Measurements from ENCODE around the gene ZNF32.
A peak's percentile ranks its signal among the peaks of the same experiment; 100 is the strongest.

The ZNF32 gene

DNA sequence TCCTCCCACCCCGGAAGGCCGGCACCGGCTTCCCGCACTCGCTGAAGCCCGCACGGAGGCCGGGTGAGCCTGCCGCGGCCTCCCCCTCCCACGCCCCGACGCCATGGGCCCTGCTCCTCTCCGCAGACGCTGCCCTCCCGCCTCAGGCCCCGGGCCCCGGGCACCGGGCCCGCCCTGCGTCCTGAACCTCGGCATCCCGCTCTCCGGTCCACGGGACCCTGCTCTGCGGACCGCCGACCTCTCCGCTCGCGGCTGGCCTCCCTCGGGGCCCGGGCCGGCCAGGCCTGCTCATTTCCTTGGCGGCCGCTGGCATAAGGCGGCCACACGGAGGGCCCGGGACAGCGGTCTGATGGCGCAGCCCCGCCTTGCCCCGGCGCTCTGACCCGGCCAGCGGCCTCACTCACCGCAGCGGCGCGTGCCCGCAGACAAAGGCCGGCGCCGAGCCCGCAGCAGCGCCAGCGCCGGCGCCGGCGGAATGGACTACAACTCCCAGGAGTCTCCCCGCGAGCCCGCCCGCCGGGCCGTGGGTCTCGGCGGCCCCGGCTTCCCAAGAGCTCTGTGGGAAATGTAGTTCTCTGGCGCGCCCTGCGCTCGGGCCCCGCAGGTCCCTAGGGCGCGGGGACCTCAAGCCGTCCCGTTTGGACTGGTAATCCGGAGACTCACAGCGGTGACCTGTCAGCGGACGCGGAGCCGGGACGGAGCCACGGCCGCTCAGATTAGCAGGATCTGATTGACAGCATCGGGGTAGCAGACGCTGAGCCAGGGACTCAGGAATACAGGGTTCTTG lies at the start of gene ZNF32:
Gene ZNF32, minus strand, starts transcription at position 484 of the 787 bp plus-strand sequence. CDS start 2,748 bp downstream, outside the sequence.
- DNase-seq = peak; percentile 74

GRCh38 chr10:43698156-43698555 lies 49.5 kb upstream of the ZNF32 start:
- DNase-seq = no peak

DNA sequence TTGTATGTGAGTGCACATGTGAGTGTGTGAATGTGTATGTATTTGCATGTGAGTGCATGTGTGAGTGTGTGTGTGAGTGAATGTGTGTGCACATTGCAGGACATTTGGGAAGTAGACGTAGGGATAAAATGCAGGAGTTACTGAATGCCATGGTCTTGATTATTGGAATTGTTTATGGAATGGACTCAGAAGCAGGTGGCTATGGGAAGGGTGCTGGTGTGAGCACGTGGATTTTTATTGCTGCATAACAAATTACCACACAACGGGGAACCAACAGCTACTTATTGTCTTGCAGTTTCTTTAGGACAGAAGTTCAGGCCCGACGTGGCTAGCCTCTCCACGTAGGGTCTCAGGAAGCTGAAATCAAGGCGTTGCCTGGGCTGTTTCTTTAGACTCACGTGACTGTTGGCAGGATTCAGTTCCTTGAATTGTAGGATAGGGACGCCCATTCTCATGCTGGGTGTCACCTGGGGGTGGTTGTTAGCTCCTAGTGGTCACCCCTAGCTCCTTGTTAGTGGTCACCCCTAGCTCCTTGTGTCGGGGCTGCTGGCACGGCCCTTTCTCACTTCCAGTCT lies 48.3 kb upstream of the ZNF32 start:
- no peak for DNase-seq

GRCh38 chr10:43695730-43696129 lies 47.0 kb upstream of the ZNF32 start:
- no peak for DNase-seq

- no peak for DNase-seq
Measured at GRCh38 chr10:43695321-43695720, 46.6 kb upstream of the ZNF32 start.

DNA sequence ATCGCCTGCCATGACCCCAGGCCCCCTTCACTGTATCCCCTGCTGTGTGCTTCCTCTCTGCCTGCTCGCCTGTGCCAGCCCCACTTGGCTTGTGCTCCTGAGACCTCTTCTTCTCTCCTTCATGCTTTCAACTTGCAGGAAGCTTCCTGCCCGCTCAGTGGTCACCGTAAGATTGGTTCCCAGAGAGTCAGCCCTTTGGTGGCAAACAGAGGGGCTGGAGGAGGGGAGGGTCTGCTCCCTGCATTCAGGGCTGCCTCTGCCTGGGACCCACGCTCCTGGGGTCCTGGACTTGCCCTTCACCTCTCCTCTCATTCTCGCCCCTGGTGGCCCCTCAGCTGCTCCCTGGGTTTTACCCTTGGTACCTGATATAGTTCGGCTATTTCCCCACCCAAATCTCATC lies 45.8 kb upstream of the ZNF32 start:
- DNase-seq = no peak

- no peak for DNase-seq
Measured at GRCh38 chr10:43693602-43694001, 44.9 kb upstream of the ZNF32 start.

DNA sequence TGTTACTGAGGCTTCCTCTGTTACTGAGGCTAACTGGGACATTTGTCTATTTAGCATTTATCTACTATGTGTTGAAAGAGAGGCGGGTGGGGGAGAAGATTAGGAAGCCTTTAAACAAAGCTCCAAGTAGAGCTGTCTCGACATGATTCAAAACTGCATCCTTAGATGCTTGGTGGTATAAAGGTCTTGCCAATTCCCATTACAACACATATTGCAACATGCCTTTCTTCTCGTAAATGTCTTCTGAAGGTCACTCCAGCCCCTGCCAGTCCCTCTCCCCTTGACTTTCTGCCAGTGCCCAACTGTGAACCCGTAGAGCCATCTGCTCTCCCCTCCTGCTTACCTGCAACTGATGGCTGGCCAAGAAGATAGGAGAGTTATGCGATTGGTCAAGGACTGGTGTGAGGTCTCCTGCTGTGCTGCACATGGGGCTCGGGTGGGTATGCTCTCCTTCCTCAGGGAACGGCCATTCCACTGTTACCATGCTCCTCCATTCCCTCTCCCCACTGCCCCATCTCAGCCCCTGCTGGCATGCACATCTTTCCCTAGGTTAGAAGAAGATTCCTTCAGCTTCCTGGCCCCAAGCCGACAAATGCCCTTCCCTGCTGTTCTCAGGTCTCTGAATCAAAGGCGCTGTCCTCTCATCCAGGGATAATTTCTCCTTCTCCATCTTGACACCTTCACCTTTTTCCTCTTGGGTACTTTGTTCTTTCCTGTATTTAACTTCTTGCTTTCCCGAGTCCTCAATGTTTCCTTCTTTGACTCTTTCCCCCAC lies 43.6 kb upstream of the ZNF32 start:
- DNase-seq = no peak

DNA sequence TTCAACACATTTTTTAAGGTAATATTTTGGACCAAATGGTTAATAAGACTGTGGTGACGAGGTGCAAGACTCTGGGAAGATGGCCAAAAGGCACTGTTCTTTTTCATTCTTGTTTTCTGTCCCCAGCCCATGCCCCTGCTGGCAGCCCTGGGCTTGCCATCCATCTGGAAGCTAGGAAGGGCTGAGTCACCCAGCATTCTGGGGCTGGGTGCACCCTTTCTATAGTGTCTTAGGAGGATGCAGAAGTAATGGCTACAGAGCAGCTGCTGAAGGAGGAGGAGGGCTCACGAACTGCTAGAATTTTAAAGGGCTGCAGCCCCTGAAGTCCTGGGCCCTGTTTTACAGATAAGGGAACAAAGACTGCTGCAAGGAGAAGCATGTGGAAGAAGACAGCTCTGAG lies 42.8 kb upstream of the ZNF32 start:
- no peak for DNase-seq

DNA sequence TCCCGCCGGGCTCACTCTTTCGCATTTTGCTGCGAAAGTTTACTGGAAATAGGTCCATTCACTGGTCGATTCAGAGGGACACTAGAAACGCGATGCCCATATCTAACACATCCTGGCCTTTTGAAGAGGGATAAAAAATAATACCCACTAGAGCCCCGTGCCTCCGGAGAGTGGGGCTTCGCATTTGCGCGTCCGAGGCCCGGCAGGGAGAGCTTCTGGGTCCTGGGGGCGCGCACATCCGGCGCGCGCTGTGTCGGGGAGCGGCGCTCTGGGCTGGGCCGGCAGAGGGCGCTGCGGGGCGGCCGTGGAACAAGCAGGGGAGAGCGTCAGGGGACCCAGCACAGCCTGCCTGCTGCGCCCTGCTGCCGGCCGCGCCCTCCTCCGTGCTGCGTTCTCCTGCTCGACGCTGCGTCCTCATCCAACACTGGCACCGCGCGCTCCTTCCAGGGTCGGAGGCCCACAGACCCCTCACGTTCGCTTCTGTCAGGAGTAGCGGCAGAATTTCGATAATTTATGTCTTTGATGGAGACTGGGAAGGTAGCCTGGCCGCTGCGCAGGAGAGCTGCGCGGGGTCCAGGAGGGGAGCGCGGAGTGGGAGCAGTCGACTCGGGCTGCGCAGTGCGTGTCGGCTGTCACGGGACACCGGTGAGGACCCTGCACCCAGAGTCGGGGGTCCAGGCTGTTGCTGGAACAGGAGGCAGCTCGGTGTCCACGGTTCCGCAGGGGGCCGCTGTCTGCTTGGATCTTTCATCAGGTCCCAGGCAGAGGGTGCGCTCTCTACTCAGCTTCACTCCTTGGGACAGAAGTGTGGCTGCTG lies 41.5 kb upstream of the ZNF32 start:
- peak; percentile 82 for DNase-seq

- peak; percentile 20 for DNase-seq
Measured at GRCh38 chr10:43689618-43689954, 40.9 kb upstream of the ZNF32 start.

DNA sequence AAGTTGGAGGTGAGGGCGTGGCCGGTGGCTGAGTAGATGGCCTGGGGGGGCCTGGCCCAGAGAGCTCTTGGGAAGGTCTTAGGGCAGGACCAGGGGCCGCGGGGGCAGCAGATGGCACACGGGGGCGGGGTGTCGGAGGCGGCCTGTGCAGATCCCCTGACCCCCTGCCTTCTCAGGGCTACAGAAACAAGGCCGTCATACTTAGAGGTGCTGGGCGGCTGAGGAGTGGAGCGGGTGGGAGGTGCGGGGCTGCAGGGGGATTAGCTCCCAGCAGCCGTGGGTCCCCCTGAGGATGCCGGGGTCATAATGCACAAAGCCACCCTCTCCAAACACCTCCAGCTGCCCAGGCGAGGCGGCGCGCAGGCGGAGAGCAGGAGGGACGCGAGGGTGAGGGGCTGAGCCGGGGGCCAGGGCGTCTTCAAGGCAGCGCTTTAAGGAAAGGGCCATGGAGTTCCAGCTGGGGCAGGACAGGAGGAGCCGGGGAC lies 40.4 kb upstream of the ZNF32 start:
- no peak for DNase-seq

DNA sequence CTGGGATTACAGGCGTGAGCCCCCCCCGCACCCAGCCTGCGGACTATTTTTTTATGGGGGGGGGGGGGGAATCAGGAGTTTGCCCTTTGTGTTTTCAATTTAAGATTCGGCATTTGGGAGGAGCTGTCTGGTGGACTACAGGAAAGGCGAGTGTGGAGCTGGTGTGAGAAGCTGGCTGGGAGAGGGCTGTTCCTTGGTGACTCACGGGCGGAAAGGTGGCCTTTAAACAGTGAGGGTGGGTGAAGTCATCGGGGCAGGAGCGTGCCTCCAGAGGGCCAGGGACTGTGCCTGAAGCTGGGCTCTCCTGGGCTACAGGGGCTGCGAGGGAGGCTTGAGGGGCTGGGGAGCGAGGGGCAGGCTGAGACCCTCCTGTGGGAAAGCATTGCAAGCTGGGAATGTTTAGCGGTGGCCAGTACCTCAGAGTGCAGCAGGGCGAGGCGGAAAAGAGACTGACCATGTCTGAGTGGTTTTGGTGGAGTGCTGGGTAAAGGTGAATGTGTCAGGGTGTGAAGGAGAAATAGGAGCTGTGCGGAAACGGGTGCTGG lies 39.7 kb upstream of the ZNF32 start:
- DNase-seq = no peak

GRCh38 chr10:43687373-43687772 lies 38.7 kb upstream of the ZNF32 start:
- no peak for DNase-seq

DNA sequence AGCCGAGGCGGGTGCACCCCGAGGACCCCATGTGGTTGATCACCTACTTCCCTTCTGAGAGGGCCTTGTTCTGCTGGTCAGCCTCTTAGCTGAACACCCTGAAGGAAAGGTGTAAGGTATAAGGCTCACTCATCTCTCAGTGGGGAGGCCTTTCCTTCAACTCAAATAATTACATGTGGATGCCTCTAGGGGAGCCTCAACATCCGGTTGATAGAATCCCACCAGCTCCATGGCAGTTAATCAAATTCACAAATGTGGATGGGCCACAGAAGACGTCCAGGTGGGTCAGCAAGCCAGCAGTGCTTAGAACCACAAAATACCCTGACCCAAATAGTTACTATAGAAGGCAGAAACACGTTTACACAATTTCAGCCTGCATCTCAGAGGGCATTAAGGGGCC lies 37.7 kb upstream of the ZNF32 start:
- DNase-seq = no peak

- no peak for DNase-seq
Measured at GRCh38 chr10:43685744-43686143, 37.1 kb upstream of the ZNF32 start.

DNA sequence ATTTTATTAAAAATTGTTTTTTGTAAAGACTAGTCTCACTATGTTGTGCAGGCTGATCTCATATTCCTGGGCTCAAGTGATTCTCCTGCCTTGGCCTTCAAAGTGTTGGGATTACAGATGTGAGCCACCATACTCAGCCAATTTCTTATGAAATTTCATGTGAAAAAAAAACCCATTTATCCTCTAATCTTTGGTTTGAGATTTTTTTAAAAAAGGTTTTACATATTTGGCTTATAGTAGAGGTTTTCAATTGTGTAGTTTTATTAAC lies 35.5 kb upstream of the ZNF32 start:
- no peak for DNase-seq

- no peak for DNase-seq
Measured at GRCh38 chr10:43683451-43684291, 35.0 kb upstream of the ZNF32 start.

DNA sequence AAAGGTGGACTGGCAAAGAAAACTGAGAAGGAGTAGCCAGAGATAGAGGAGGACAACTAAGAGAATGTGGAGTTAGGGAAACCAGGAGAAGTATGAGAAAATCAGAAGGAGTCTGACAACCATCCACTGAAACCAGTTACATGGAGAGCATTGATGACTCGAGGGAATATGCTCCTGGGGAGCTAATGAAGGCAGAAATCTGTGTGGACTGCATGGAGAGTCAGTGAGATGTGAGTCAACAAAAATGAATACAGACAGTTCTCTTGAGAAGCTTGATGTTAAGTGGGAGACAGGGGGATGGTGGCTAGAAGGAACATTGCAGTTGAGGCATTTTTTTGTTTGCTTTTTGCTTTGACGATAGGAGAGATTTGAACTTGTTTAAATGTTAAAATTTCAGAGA lies 34.3 kb upstream of the ZNF32 start:
- no peak for DNase-seq

- no peak for DNase-seq
Measured at GRCh38 chr10:43681721-43682120, 33.0 kb upstream of the ZNF32 start.

- DNase-seq = no peak
Measured at GRCh38 chr10:43681220-43681619, 32.5 kb upstream of the ZNF32 start.

GRCh38 chr10:43680035-43680434 lies 31.4 kb upstream of the ZNF32 start:
- DNase-seq = no peak

Data from activated gamma-delta T cell treated with Interleukin-2 at 50 U/mL for 16 hours (primary cell).